ENCODE results near the gene REV3L.

DNA sequence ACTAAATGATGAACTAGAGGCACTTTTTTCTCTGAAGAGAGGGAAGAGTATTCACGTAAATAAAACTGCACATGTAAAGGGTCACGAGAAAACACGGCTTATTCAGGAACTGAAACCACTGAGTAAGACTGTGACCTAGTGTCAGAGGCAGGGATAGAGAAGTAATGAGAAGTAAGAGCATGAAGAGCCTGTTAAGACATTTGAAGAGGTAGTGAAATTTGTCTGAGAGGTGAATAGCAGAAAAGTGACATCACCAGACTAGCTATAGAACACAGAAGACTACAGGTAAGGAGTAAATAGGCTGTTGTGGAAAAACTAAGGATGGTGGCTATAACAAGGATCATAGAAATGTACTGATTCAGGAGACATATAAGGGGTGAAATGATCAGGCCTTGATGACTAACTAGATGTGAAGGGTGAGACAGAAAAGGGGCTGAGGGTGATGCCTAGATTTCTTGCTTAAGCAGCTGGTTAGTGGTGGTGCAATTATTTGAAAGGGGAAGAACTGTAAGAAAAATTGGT lies 76.8 kb downstream of the REV3L start:
- no peak for TF ChIP-seq ZNF549 (CRISPR knock-in tag; IDR thresholded peaks at IDR 0.05)
- no peak for TF ChIP-seq POLR2A (IDR thresholded peaks at IDR 0.05; ENCODE audit: insufficient read depth in 1 of 2, low read depth in 2 of 2, low read length in 2 of 2)
- TF ChIP-seq, protein P1, sequence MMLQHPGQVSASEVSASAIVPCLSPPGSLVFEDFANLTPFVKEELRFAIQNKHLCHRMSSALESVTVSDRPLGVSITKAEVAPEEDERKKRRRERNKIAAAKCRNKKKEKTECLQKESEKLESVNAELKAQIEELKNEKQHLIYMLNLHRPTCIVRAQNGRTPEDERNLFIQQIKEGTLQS (CRISPR knock-in tag; IDR thresholded peaks at IDR 0.05): no peak
- no peak for TF ChIP-seq EZH2 (conservative IDR thresholded peaks at IDR 0.05; ENCODE audit: low read depth, low read length)

Measured in HepG2 (cell line).